A549 (cell line): ENCODE measurements around the gene BRF1.

Experiments used
- CHD2 ChIP-seq: fragments of 150-350 bp; IDR thresholded peaks from 2 replicates; pipeline ENCODE4 v1.6.1; 2014; ENCODE audit warnings: low read length; ENCODE audit not compliant: partially characterized antibody
- CTCF ChIP-seq: fragments of >200 bp; sonication (Bioruptor Twin); formaldehyde crosslinking; IDR thresholded peaks from 3 replicates; pipeline ENCODE4 v1.5.1; 2016
- KDM1A ChIP-seq: fragments of 200-600 bp; sonication (generic); IDR thresholded peaks from 2 replicates; pipeline ENCODE4 v1.6.1; 2016; ENCODE audit warnings: low read depth, mild to moderate bottlenecking
- MAZ ChIP-seq: fragments of 150-350 bp; IDR thresholded peaks from 2 replicates; pipeline ENCODE4 v1.6.1; 2014; ENCODE audit warnings: antibody characterized with exemption, low read depth, low read length, borderline replicate concordance
- PBX3 ChIP-seq: IDR thresholded peaks from 2 replicates; pipeline ENCODE4 v1.6.1; 2012
- POLR2A ChIP-seq: IDR thresholded peaks from 2 replicates; pipeline ENCODE4 v1.6.1; 2012; ENCODE audit warnings: mild to moderate bottlenecking, low read length
- POLR2AphosphoS2 ChIP-seq: conservative IDR thresholded peaks from 2 replicates; pipeline ENCODE4 v1.6.1; 2012; ENCODE audit warnings: low read length, improper control_type of control experiment, inconsistent platforms
- ZFP36 ChIP-seq: fragments of 450-650 bp; IDR thresholded peaks from 2 replicates; pipeline ENCODE4 v1.6.1; 2014; ENCODE audit warnings: borderline replicate concordance; ENCODE audit not compliant: partially characterized antibody
- TF ChIP-seq, protein P1 (sequence below): IDR thresholded peaks from 2 replicates; pipeline ENCODE4 v1.6.1; 2012

- TF ChIP-seq POLR2AphosphoS2 = no peak
- TF ChIP-seq CTCF = no peak
- TF ChIP-seq ZFP36 = no peak
- no peak for TF ChIP-seq PBX3
- TF ChIP-seq POLR2A = no peak
- no peak for TF ChIP-seq KDM1A
- TF ChIP-seq MAZ = no peak
- TF ChIP-seq, protein P1, sequence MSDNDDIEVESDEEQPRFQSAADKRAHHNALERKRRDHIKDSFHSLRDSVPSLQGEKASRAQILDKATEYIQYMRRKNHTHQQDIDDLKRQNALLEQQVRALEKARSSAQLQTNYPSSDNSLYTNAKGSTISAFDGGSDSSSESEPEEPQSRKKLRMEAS = no peak
- no peak for TF ChIP-seq CHD2
Measured at GRCh38 chr14:105193916-105194782, 106.7 kb downstream of the BRF1 start.
